ENCODE data around the gene ARHGAP26. TPM values are rescaled to one million over a fixed set of nuclear protein-coding genes. Genes with fewer than 3 reads are reported as not detected.

The ARHGAP26 gene
- total and polyA plus RNA-seq, 4 donors = 1.8 to 16.7 (median 4.1) TPM

DNA sequence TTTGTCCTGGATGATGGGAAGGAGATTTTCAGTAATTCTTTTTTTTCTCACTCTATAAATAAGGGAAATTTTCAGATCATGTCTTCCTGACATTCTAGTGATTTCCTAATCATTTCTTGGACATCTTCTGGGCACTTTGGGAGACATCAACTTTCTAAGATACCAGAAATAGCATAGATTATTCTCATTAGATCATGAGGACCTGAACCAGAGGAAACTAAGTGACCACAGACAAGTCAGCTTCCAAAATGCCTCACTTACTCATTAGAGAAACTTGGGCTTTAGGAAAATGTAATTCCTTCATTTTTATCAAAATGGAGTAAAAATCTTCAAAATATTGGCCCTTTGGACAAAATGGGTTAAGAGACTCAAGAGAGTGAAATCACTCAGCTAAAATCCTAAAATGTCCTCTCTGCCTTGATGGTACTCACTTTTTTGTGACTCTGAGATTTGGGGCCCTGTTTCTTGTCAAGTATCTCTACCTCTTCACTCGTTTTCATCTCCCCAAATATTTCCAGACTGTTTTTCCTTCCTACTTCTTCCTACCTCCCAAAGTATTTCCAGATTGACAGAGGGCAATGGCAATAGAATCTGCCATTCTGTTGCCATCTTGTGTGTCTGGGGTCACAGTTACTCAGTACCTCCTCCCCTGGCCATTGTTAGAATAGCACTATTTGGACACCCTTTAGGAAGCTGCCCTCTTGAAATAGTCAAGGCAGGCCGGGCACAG lies 438.8 kb downstream of the ARHGAP26 start:
- H3K4me1 ChIP-seq (ENCODE audit: control insufficient read depth in 4 of 4, insufficient read depth in 4 of 4, low read length in 3 of 4) = peaks cover 0 to 3% (median 0%) of the 10 kb centered on the region in 4 donors
- no peak overlapping the region for H3K9ac ChIP-seq (ENCODE audit: low read depth in 1 of 2, low read length in 2 of 2)
- no peaks in the 10 kb centered on the region for H3K9me3 ChIP-seq (ENCODE audit: control insufficient read depth in 4 of 4, low read length in 3 of 4)
- TF ChIP-seq GABPA (IDR thresholded peaks at IDR 0.05 in 1 of 2, conservative IDR thresholded peaks at IDR 0.05 in 1 of 2) (no peak), REST (IDR thresholded peaks at IDR 0.05) (no peak), JUND (IDR thresholded peaks at IDR 0.05) (no peak)
- TF ChIP-seq, protein P1, sequence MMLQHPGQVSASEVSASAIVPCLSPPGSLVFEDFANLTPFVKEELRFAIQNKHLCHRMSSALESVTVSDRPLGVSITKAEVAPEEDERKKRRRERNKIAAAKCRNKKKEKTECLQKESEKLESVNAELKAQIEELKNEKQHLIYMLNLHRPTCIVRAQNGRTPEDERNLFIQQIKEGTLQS (IDR thresholded peaks at IDR 0.05) = no peak
- H3K36me3 ChIP-seq (ENCODE audit: control insufficient read depth in 4 of 4, insufficient read depth in 3 of 4, low read depth in 1 of 4, low read length in 3 of 4) = no peaks in the 10 kb centered on the region
- WGBS = 98% methylated on average over 2 of the region's 2 CpGs
- H3K27ac ChIP-seq (ENCODE audit: low read depth in 1 of 2, low read length in 2 of 2) = no peak overlapping the region
- no peak for DNase-seq (ENCODE audit: low spot score)
- H3K27me3 ChIP-seq (ENCODE audit: control insufficient read depth in 4 of 4, insufficient read depth in 4 of 4, low read length in 3 of 4) = no peaks in the 10 kb centered on the region
- H3K4me3 ChIP-seq (ENCODE audit: low read depth in 1 of 3, low read length in 3 of 3) = no peak overlapping the region

DNA sequence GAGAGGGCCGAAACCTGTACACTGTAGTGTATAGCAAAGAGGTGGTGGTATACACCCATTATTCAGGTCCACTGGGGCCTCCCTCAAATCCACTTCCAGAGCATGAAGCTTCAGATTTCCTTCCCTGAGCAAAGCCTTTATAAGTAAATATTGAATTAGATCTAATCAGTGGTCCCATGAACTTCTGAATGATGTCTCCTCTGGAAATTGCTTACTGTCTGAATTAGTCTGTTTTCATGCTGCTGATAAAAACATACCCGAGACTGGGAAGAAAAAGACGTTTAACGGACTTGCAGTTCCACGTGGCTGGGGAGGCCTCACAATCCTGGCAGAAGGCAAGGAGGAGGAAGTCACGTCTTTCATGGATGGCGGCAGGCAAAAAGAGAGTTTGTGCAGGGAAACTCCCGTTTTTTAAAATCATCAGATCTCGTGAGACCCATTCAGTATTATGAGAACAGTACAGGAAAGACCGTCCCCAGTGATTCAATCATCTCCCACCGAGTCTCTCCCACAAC lies 439.8 kb downstream of the ARHGAP26 start:
- Histone ChIP-seq H3K27ac (ENCODE audit: low read depth in 1 of 2, low read length in 2 of 2) (no peak overlapping the region), H3K9me3 (ENCODE audit: control insufficient read depth in 4 of 4, low read length in 3 of 4) (no peaks in the 10 kb centered on the region), H3K27me3 (ENCODE audit: control insufficient read depth in 4 of 4, insufficient read depth in 4 of 4, low read length in 3 of 4) (no peaks in the 10 kb centered on the region), H3K36me3 (ENCODE audit: control insufficient read depth in 4 of 4, insufficient read depth in 3 of 4, low read depth in 1 of 4, low read length in 3 of 4) (no peaks in the 10 kb centered on the region), H3K4me3 (ENCODE audit: low read depth in 1 of 3, low read length in 3 of 3) (no peak overlapping the region), H3K4me1 (ENCODE audit: control insufficient read depth in 4 of 4, insufficient read depth in 4 of 4, low read length in 3 of 4) (peaks cover 0 to 3% (median 0%) of the 10 kb centered on the region in 4 donors), H3K9ac (ENCODE audit: low read depth in 1 of 2, low read length in 2 of 2) (no peak overlapping the region)
- DNase-seq (ENCODE audit: low spot score) = no peak
- TF ChIP-seq SP1 (IDR thresholded peaks at IDR 0.05) (no peak), TAF1 (conservative IDR thresholded peaks at IDR 0.05) (no peak)
- WGBS = 89% methylated on average over 11 of the region's 11 CpGs

DNA sequence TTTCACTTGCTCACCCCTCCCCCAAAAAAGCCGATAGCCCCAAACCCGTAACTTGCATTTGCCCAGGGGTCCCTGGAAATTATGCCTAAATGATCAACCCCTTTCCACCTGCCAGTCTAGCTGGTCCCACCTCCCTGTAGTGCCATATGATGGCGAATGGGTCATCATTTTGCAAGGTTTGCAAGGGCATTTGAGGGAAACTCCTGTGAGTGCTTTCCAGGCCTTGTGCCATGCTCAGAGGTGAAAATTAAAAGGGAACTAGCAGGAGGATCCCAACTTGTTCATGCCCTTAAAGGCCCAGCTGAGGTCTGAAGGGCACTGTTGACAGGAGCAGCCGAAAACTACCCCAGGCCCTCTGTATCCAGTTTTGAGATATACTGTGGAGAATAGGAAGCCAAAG lies 440.4 kb downstream of the ARHGAP26 start:
- no peaks in the 10 kb centered on the region for H3K27me3 ChIP-seq (ENCODE audit: control insufficient read depth in 4 of 4, insufficient read depth in 4 of 4, low read length in 3 of 4)
- no peak overlapping the region for H3K4me3 ChIP-seq (ENCODE audit: low read depth in 1 of 3, low read length in 3 of 3)
- H3K9me3 ChIP-seq (ENCODE audit: control insufficient read depth in 4 of 4, low read length in 3 of 4) = no peaks in the 10 kb centered on the region
- H3K27ac ChIP-seq (ENCODE audit: low read depth in 1 of 2, low read length in 2 of 2) = no peak overlapping the region
- no peak overlapping the region for H3K9ac ChIP-seq (ENCODE audit: low read depth in 1 of 2, low read length in 2 of 2)
- no peak for DNase-seq (ENCODE audit: low spot score)
- TF ChIP-seq CTCF (IDR thresholded peaks at IDR 0.05; ENCODE audit: low read depth, low read length, missing input control) = no peak
- TF ChIP-seq FOXA1 (IDR thresholded peaks at IDR 0.05) = no peak
- TF ChIP-seq YY1 (IDR thresholded peaks at IDR 0.05) = no peak
- TF ChIP-seq, protein P2, sequence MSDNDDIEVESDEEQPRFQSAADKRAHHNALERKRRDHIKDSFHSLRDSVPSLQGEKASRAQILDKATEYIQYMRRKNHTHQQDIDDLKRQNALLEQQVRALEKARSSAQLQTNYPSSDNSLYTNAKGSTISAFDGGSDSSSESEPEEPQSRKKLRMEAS (IDR thresholded peaks at IDR 0.05) = no peak
- no peak for TF ChIP-seq REST (IDR thresholded peaks at IDR 0.05)
- no peak for TF ChIP-seq RXRA (IDR thresholded peaks at IDR 0.05)
- no peak for TF ChIP-seq RAD21 (IDR thresholded peaks at IDR 0.05)
- no peak for TF ChIP-seq GABPA (IDR thresholded peaks at IDR 0.05 in 1 of 2, conservative IDR thresholded peaks at IDR 0.05 in 1 of 2)
- peaks cover 0 to 3% (median 0%) of the 10 kb centered on the region in 4 donors for H3K4me1 ChIP-seq (ENCODE audit: control insufficient read depth in 4 of 4, insufficient read depth in 4 of 4, low read length in 3 of 4)
- WGBS = 94% methylated on average over 4 of the region's 4 CpGs
- H3K36me3 ChIP-seq (ENCODE audit: control insufficient read depth in 4 of 4, insufficient read depth in 3 of 4, low read depth in 1 of 4, low read length in 3 of 4) = no peaks in the 10 kb centered on the region

Measured in liver (tissue), 9 donors.